ENCODE results near the gene DAP.

Gene DAP

DNA sequence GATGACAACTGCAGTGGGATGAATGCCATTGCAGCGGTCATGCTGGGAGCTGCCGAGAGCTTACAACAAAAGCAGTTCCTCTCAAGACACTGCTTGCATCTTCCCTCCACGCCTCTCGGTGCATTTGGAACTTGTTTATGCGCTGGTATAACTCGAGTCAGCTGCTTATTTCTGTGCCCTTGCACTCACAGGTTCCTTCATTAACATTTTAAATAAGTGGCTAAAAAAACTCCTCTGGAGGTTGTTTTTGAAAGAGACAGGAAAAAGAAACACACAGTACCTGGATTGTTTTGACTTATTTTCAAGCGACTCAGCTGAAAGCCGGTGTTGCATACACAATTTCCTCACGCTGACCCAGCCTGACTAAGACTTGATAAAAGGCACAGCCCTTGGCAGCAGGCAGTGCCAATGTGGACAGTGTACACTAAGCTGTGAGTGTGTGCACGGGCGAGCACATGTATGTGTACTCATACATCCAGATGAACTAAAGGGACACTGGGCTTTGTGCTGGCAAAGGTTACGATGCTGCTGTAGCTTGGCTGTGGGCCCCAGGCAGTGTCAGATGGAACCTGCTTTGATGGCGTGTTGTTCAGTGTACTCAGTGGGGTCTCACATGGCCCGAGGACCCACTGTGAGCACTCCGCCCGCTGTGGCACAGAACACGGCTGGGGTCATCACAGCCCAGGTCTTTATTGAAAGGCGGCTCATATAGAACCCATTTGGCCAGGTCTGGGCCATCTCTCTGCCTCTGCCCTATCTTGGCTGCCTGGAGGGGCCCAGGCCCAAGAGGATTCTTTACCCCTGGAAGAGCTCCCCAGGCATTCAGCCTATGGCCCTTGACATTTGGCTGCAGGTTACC is 104.8 kb downstream of the DAP start:
- TF ChIP-seq ZNF565 (CRISPR knock-in tag; conservative IDR thresholded peaks at IDR 0.05; ENCODE audit: low read depth), result no peak
- no peak for TF ChIP-seq ZNF70 (CRISPR knock-in tag; IDR thresholded peaks at IDR 0.05)
- TF ChIP-seq ZNF8 (CRISPR knock-in tag; IDR thresholded peaks at IDR 0.05), result no peak
- TF ChIP-seq, protein P1, sequence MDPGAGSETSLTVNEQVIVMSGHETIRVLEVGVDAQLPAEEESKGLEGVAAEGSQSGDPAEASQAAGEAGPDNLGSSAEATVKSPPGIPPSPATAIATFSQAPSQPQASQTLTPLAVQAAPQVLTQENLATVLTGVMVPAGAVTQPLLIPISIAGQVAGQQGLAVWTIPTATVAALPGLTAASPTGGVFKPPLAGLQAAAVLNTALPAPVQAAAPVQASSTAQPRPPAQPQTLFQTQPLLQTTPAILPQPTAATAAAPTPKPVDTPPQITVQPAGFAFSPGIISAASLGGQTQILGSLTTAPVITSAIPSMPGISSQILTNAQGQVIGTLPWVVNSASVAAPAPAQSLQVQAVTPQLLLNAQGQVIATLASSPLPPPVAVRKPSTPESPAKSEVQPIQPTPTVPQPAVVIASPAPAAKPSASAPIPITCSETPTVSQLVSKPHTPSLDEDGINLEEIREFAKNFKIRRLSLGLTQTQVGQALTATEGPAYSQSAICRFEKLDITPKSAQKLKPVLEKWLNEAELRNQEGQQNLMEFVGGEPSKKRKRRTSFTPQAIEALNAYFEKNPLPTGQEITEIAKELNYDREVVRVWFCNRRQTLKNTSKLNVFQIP (CRISPR knock-in tag; IDR thresholded peaks at IDR 0.05; ENCODE audit: borderline replicate concordance, low read depth), result no peak
- no peak for TF ChIP-seq ZFP3 (CRISPR knock-in tag; IDR thresholded peaks at IDR 0.05)
- no peak for ATAC-seq

DNA sequence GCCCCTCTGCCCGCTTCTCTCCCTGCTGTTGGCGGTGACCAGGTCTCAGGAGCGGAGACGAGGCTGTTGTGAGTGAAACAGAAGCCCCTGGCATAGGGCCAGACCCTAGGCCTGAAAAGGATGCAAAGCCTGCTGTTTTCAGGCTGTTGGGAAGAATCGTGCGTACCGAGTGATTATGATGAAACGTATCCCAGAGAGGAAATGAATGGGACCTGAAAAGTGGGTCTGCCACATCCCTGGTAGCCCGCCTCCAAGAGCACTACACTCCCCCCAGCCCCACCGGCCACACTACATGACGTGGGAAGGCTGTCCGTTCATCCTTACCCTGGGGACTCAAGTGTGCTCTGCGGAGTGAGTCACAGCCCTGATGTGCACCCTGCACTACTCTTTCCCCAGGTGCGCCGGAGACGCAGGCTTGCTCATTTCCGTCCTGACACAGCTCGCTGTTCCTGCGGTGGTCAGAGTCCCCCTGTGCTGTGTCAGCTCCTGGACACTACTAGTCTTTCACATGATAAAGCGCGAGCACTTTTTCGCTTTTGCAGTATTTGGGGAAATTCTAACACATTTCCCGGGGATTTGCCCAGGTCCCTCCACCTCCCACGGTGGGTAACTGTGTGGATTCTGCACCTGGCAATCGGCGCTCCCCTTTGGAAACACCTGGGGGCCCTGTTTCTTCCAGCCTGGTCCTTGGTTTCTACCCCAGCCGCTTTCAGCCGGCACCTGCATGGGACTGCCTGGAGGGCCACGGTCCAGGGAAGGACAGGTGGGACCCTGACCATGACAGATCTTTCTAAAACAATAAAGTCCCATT is 105.7 kb downstream of the DAP start:
- ATAC-seq, result no peak
- TF ChIP-seq, protein P2, sequence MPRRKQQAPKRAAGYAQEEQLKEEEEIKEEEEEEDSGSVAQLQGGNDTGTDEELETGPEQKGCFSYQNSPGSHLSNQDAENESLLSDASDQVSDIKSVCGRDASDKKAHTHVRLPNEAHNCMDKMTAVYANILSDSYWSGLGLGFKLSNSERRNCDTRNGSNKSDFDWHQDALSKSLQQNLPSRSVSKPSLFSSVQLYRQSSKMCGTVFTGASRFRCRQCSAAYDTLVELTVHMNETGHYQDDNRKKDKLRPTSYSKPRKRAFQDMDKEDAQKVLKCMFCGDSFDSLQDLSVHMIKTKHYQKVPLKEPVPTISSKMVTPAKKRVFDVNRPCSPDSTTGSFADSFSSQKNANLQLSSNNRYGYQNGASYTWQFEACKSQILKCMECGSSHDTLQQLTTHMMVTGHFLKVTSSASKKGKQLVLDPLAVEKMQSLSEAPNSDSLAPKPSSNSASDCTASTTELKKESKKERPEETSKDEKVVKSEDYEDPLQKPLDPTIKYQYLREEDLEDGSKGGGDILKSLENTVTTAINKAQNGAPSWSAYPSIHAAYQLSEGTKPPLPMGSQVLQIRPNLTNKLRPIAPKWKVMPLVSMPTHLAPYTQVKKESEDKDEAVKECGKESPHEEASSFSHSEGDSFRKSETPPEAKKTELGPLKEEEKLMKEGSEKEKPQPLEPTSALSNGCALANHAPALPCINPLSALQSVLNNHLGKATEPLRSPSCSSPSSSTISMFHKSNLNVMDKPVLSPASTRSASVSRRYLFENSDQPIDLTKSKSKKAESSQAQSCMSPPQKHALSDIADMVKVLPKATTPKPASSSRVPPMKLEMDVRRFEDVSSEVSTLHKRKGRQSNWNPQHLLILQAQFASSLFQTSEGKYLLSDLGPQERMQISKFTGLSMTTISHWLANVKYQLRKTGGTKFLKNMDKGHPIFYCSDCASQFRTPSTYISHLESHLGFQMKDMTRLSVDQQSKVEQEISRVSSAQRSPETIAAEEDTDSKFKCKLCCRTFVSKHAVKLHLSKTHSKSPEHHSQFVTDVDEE (CRISPR knock-in tag; IDR thresholded peaks at IDR 0.05), result no peak
- TF ChIP-seq CSDC2 (CRISPR knock-in tag; IDR thresholded peaks at IDR 0.05), result no peak
- no peak for TF ChIP-seq ZC3H10 (CRISPR knock-in tag; IDR thresholded peaks at IDR 0.05)
- no peak for TF ChIP-seq GLIS3 (CRISPR knock-in tag; IDR thresholded peaks at IDR 0.05)
- no peak for TF ChIP-seq ZNF70 (CRISPR knock-in tag; IDR thresholded peaks at IDR 0.05)
- TF ChIP-seq ARNTL (CRISPR knock-in tag; IDR thresholded peaks at IDR 0.05; ENCODE audit: borderline replicate concordance, low read depth), result no peak
- no peak for TF ChIP-seq PPARA (CRISPR knock-in tag; IDR thresholded peaks at IDR 0.05; ENCODE audit: borderline replicate concordance)
- TF ChIP-seq, protein P3, sequence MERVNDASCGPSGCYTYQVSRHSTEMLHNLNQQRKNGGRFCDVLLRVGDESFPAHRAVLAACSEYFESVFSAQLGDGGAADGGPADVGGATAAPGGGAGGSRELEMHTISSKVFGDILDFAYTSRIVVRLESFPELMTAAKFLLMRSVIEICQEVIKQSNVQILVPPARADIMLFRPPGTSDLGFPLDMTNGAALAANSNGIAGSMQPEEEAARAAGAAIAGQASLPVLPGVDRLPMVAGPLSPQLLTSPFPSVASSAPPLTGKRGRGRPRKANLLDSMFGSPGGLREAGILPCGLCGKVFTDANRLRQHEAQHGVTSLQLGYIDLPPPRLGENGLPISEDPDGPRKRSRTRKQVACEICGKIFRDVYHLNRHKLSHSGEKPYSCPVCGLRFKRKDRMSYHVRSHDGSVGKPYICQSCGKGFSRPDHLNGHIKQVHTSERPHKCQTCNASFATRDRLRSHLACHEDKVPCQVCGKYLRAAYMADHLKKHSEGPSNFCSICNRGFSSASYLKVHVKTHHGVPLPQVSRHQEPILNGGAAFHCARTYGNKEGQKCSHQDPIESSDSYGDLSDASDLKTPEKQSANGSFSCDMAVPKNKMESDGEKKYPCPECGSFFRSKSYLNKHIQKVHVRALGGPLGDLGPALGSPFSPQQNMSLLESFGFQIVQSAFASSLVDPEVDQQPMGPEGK (CRISPR knock-in tag; IDR thresholded peaks at IDR 0.05; ENCODE audit: borderline replicate concordance), result no peak
- TF ChIP-seq ZFP30 (CRISPR knock-in tag; IDR thresholded peaks at IDR 0.05), result no peak
- TF ChIP-seq, protein P4, sequence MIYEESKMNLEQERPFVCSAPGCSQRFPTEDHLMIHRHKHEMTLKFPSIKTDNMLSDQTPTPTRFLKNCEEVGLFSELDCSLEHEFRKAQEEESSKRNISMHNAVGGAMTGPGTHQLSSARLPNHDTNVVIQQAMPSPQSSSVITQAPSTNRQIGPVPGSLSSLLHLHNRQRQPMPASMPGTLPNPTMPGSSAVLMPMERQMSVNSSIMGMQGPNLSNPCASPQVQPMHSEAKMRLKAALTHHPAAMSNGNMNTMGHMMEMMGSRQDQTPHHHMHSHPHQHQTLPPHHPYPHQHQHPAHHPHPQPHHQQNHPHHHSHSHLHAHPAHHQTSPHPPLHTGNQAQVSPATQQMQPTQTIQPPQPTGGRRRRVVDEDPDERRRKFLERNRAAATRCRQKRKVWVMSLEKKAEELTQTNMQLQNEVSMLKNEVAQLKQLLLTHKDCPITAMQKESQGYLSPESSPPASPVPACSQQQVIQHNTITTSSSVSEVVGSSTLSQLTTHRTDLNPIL (CRISPR knock-in tag; IDR thresholded peaks at IDR 0.05; ENCODE audit: low read depth), result no peak
- TF ChIP-seq ZNF8 (CRISPR knock-in tag; IDR thresholded peaks at IDR 0.05), result no peak
- no peak for TF ChIP-seq SNAI2 (CRISPR knock-in tag; IDR thresholded peaks at IDR 0.05)
- no peak for TF ChIP-seq RARB (CRISPR knock-in tag; IDR thresholded peaks at IDR 0.05)
- no peak for TF ChIP-seq ESRRG (CRISPR knock-in tag; IDR thresholded peaks at IDR 0.05)

DNA sequence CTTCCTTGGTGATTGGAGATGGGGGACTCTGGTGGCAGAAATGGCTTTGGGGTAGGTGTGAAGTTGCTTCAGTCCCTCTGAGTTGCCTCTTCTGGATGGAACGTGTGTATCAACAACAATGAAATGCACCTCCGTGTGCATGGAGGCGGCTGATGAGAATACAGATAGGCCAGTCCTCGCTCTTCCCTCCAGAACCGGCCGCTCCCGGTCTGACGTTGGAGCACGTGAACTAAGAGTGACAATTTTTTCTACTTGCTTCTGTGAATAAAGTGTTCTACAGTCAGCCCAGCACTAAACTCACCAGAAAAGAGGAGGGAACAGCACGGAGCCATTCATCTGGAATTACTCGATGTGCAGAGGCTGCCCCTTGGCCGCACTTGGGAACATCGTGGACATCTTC is 106.5 kb downstream of the DAP start:
- ATAC-seq, result no peak
- TF ChIP-seq, protein P1 (CRISPR knock-in tag; IDR thresholded peaks at IDR 0.05; ENCODE audit: borderline replicate concordance, low read depth), result no peak
- no peak for TF ChIP-seq GLIS3 (CRISPR knock-in tag; IDR thresholded peaks at IDR 0.05)
- TF ChIP-seq, protein P3 (CRISPR knock-in tag; IDR thresholded peaks at IDR 0.05; ENCODE audit: borderline replicate concordance), result no peak
- TF ChIP-seq TOX (CRISPR knock-in tag; IDR thresholded peaks at IDR 0.05; ENCODE audit: borderline replicate concordance), result no peak
- TF ChIP-seq, protein P4 (CRISPR knock-in tag; IDR thresholded peaks at IDR 0.05; ENCODE audit: low read depth), result no peak
- TF ChIP-seq ZFP3 (CRISPR knock-in tag; IDR thresholded peaks at IDR 0.05), result no peak
- TF ChIP-seq ESRRG (CRISPR knock-in tag; IDR thresholded peaks at IDR 0.05), result no peak
- TF ChIP-seq OSR1 (CRISPR knock-in tag; IDR thresholded peaks at IDR 0.05), result no peak
- TF ChIP-seq, protein P2 (CRISPR knock-in tag; IDR thresholded peaks at IDR 0.05), result no peak

All from SK-N-SH treated with all-trans-retinoic acid at 6 μM for 48 hours (cell line).